PC-9 (cell line): ENCODE results near the gene TNK1.

Experiments used
- CTCF ChIP-seq: fragments of 200-600 bp; sonication (generic); conservative IDR thresholded peaks from 2 replicates; pipeline ENCODE4 v1.6.1; 2017; ENCODE audit warnings: mixed run types, antibody characterized with exemption, mild to moderate bottlenecking, moderate library complexity
- EZH2 ChIP-seq: fragments of 200-600 bp; sonication (generic); IDR thresholded peaks from 2 replicates; pipeline ENCODE4 v1.8.0; 2017; ENCODE audit warnings: antibody characterized with exemption, low read depth

GRCh38 chr17:7340179-7340578, 40.7 kb upstream of the TNK1 start:
- TF ChIP-seq CTCF (no peak), EZH2 (no peak)
